Uterus (tissue), 4 donors: ENCODE measurements around the gene MXD1. TPM values are rescaled to one million over a fixed set of nuclear protein-coding genes. Genes with fewer than 3 reads are reported as not detected.

Source experiments
- DNase-seq, 2 donors: peaks; one replicate each; pipeline ENCODE4 v3.0.0-alpha.2; 2019 to 2020
- H3K27ac ChIP-seq, 2 donors: fragments of 200-600 bp; sonication (generic); 1 replicate in 1 of 2; 2 replicates in 1 of 2; pipeline ENCODE4 v1.5.1; 2016 to 2018
- H3K27me3 ChIP-seq, 2 donors: fragments of 200-600 bp; sonication (generic); one replicate each; pipeline ENCODE4 v1.5.1; 2018 to 2019; ENCODE audit warnings: control low read depth in 1 of 2
- H3K36me3 ChIP-seq, 2 donors: fragments of 200-600 bp; sonication (generic); one replicate each; pipeline ENCODE4 v1.5.1; 2019; ENCODE audit warnings: control low read depth in 1 of 2
- H3K4me1 ChIP-seq, 2 donors: fragments of 200-600 bp; sonication (generic); one replicate each; pipeline ENCODE4 v1.5.1; 2018 to 2019; ENCODE audit warnings: control low read depth in 1 of 2
- H3K4me3 ChIP-seq, 2 donors: fragments of 200-600 bp; sonication (generic); 1 replicate in 1 of 2; 2 replicates in 1 of 2; pipeline ENCODE4 v1.5.1; 2018 to 2019; ENCODE audit warnings: mild to moderate bottlenecking in 1 of 2
- H3K9me3 ChIP-seq, 2 donors: fragments of 200-600 bp; sonication (generic); one replicate each; pipeline ENCODE4 v1.5.1; 2019; ENCODE audit warnings: control low read depth in 1 of 2
- POLR2A ChIP-seq, 2 donors: fragments of 450-650 bp; IDR thresholded peaks; one replicate each; pipeline ENCODE4 v1.6.1; 2016; ENCODE audit warnings: antibody characterized with exemption in 2 of 2, mild to moderate bottlenecking in 1 of 2, moderate library complexity in 1 of 2
- intact Hi-C: fragments of 100-400 bp; cut with DNase I; formaldehyde crosslinking; loops from one replicate; pipeline ENCODE4 v1.15.1; 2023; ENCODE audit warnings: low total_unique reads
- total RNA-seq, 4 donors: library from RNA; depleted of rRNA in 3 of 4; stranded (reverse); fragments of >200 nt in 3 of 4; gene quantifications; one replicate each; pipeline versions ENCODE4 v1.1.0 to v1.2.4, GENCODE V29; 2014 to 2023
- TF ChIP-seq, protein P1 (sequence below), 4 experiments: fragments of 200-600 bp in 2 of 4; fragments of 450-650 bp in 2 of 4; sonication (generic) in 2 of 4; IDR thresholded peaks; one replicate each; pipeline ENCODE4 v1.5.1; 2016 to 2019; ENCODE audit warnings: antibody characterized with exemption in 4 of 4, mild to moderate bottlenecking in 2 of 4, moderate library complexity in 1 of 4
- donor health status: DM: yes; HTN: yes; CAD: no.

The MXD1 gene
- total RNA-seq, 4 donors from 2014 or later = 6.5 to 11.3 (median 8.0) TPM

DNA sequence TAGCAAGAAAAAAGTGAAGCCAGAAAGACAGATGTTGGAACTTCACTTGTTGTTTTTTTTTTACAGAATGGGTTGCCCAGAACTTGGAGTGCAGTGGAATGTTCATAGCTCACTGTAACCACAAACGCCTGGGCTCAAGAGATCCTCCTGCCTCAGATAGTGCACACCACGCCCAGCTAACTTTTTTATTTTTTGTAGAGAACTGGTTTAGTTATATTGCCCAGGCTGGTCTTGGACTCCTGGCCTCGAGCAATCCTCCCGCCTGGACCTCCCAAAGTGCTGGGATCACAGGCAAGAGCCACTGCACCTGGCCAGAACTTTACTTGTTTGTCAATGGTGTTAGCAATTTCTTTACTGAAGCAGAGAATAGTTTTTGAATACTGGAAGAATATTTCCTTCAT lies 58.4 kb downstream of the MXD1 start:
- Histone ChIP-seq H3K27ac (no peak overlapping the region), H3K4me1 (no peaks in the 10 kb centered on the region), H3K4me3 (no peak overlapping the region), H3K9me3 (no peaks in the 10 kb centered on the region), H3K36me3 (no peaks in the 10 kb centered on the region), H3K27me3 (no peaks in the 10 kb centered on the region)
- TF ChIP-seq POLR2A (IDR thresholded peaks at IDR 0.05) = no peak
- intact Hi-C loops = no loop called here
- no peak for DNase-seq

DNA sequence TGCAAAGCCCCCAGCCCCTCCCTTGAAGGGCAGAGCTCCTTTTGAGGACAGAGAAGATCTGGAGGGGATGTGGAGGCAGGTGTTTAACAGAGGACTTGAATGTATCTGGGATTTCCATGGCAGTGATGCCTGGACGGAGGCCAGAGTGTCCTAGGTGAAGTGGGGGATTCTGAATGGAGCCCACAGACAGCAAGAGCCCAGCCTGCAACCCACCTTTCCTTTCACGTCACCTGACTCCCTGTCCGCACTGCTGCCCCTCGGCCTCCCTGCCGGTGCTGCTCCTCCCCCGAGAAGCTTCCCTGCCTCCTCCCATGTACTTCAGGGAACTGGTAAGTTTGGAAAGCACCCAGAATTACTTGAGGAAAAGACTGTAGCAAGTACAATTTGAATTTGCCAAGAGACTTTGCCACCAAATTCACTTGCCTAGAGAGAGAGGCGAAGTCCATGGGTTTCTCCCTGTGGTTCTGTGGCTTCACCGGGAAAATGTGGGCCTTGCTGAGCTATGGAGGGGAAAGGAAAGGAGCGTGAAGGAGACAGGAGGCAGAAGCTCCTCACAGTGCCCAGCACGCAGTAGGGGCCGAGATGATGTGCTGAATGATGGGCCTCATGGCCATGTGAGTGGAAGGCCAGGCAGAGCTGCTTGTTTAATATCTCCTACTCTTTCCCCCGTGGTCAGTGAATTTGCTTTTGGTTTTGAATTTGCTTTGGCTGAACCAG lies 60.4 kb downstream of the MXD1 start:
- H3K27ac ChIP-seq = no peak overlapping the region
- intact Hi-C loops = no loop called here
- no peaks in the 10 kb centered on the region for H3K4me1 ChIP-seq
- H3K36me3 ChIP-seq = no peaks in the 10 kb centered on the region
- TF ChIP-seq, protein P1, sequence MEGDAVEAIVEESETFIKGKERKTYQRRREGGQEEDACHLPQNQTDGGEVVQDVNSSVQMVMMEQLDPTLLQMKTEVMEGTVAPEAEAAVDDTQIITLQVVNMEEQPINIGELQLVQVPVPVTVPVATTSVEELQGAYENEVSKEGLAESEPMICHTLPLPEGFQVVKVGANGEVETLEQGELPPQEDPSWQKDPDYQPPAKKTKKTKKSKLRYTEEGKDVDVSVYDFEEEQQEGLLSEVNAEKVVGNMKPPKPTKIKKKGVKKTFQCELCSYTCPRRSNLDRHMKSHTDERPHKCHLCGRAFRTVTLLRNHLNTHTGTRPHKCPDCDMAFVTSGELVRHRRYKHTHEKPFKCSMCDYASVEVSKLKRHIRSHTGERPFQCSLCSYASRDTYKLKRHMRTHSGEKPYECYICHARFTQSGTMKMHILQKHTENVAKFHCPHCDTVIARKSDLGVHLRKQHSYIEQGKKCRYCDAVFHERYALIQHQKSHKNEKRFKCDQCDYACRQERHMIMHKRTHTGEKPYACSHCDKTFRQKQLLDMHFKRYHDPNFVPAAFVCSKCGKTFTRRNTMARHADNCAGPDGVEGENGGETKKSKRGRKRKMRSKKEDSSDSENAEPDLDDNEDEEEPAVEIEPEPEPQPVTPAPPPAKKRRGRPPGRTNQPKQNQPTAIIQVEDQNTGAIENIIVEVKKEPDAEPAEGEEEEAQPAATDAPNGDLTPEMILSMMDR (IDR thresholded peaks at IDR 0.05) = no peak
- no peak for TF ChIP-seq POLR2A (IDR thresholded peaks at IDR 0.05)
- no peaks in the 10 kb centered on the region for H3K27me3 ChIP-seq
- H3K9me3 ChIP-seq = no peaks in the 10 kb centered on the region
- DNase-seq = no peak
- H3K4me3 ChIP-seq = no peak overlapping the region

DNA sequence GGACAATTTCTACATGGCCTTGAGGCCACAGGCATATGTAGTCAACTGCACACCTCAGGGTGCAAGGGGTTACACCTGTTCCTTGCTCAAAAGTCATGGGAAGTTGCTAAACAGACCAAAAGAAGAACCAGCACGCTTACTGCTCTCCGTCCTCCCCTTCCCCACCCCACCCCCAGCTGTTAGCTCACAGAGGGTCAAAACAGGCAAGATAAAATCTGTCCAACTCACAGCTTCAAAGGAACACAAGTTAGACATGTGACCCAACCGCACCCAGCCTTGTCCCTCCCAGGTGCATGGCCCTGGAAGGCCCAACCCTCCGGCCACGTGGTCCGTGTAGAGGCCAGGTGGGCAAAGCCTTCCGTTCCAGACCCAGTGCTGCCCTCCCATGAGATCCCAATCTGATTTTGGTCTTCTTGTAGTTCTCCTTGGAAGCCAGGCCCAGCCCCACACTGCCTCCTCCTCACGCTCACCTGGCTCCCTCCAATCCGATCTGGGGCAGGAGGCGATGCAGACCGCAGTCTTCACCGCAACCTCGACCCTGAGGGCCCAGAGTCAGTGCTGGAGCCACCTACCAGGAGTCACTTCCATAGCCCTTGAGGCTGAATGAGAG lies 61.0 kb downstream of the MXD1 start:
- H3K27me3 ChIP-seq = no peaks in the 10 kb centered on the region
- H3K9me3 ChIP-seq = no peaks in the 10 kb centered on the region
- intact Hi-C loops = no loop called here
- H3K27ac ChIP-seq = no peak overlapping the region
- H3K4me3 ChIP-seq = no peak overlapping the region
- no peak for TF ChIP-seq POLR2A (IDR thresholded peaks at IDR 0.05)
- TF ChIP-seq, protein P1 (IDR thresholded peaks at IDR 0.05) = no peak
- no peak for DNase-seq
- no peaks in the 10 kb centered on the region for H3K4me1 ChIP-seq
- no peaks in the 10 kb centered on the region for H3K36me3 ChIP-seq

DNA sequence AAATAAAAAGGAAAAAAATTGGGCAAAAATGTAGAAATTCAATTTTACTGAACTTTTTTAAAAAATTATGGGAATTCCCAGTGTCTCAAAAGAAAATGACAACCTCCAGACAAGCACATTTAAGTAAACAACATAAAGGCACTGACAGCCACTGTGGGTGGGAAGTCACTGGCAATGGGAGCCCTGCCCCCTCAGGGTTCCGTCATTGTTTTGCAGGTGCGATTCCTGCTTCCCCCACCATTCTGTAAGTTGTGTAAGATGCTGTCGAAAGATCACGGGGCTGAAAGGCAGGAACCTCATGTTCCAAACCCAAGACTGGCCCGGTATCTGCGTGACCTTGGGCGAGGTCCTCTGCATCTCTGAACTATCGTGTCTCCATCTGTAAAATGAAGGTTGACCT lies 62.3 kb downstream of the MXD1 start:
- Histone ChIP-seq H3K4me1 (no peaks in the 10 kb centered on the region), H3K27ac (no peak overlapping the region), H3K9me3 (no peaks in the 10 kb centered on the region), H3K4me3 (no peak overlapping the region), H3K36me3 (no peaks in the 10 kb centered on the region), H3K27me3 (no peaks in the 10 kb centered on the region)
- no peak for DNase-seq
- TF ChIP-seq, protein P1 (IDR thresholded peaks at IDR 0.05) = no peak
- TF ChIP-seq POLR2A (IDR thresholded peaks at IDR 0.05) = no peak
- intact Hi-C loops = no loop called here

DNA sequence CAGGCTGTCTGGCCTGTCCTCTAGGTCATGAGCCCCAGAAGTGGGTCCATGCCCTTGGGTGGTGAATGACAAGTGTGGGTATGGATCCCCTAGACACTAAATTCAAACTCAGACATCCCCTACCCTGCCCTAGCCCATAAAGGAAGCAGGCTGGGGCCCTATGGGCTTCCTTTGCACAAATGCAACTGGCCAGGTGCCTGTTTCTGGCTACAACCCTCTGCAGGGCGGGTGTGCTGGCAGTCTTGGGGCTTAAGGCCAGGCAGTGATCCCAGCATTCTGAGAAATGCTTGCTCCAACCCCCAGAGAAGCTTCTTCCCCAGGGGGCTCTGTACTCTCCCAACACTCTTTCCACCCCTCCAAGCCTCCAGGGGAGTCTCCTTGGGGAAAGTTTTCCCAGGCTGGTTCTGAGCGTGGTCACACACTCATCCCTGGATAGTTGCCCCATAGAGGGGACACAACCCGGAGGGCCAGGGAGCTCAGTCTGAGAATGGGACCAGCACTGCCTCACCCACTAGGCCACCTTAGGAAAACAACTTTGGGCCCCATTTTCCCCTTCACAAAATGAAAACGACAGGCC lies 63.1 kb downstream of the MXD1 start:
- no peak overlapping the region for H3K27ac ChIP-seq
- no peaks in the 10 kb centered on the region for H3K4me1 ChIP-seq
- no peak overlapping the region for H3K4me3 ChIP-seq
- TF ChIP-seq, protein P1 (IDR thresholded peaks at IDR 0.05) = no peak
- TF ChIP-seq POLR2A (IDR thresholded peaks at IDR 0.05) = no peak
- no peak for DNase-seq
- no peaks in the 10 kb centered on the region for H3K9me3 ChIP-seq
- no peaks in the 10 kb centered on the region for H3K27me3 ChIP-seq
- H3K36me3 ChIP-seq = no peaks in the 10 kb centered on the region
- intact Hi-C loops = no loop called here
